Stimulated activated CD4-positive, alpha-beta T cell treated with anti-CD3 and anti-CD28 coated beads, Interleukin-4, amount 100 ng/mL, for 24 hours (primary cell): ENCODE measurements around the gene CMTR1.
A peak's percentile ranks its signal among the peaks of the same experiment; 100 is the strongest.

ENCODE experiments used
- DNase-seq: peaks from one replicate; pipeline ENCODE4 v3.0.0-alpha.2; 2020

Gene CMTR1

DNA sequence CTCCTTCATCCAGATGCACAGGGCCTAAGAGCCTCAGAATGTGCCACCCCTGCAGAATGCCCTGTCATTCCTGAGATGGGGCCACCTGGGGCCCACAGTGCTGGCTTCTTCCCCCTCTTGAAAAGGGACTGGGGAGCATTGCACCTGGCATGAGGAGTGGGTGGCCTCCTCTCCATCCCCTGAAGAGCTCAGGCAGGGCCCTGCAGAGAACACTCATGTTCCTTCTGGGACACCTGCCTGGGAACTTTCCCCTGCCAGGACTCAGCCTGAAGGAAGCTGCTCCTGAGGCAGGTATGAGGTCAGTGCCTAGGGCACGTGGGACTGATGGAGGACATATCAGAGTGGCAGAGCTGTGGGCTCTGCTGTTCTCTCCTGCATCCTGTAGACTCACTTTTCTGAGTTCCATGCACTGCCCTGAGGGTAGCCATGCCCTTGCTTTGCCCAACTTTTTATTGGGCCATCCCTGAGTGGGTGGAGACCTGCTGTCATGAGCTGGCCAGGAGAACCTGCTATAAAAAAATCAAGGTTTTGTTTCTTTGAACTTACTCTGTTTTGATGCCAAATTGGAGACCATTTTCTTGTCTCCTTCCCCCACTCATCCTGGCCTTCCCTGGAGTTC lies 47.2 kb downstream of the CMTR1 start:
- no peak for DNase-seq

DNA sequence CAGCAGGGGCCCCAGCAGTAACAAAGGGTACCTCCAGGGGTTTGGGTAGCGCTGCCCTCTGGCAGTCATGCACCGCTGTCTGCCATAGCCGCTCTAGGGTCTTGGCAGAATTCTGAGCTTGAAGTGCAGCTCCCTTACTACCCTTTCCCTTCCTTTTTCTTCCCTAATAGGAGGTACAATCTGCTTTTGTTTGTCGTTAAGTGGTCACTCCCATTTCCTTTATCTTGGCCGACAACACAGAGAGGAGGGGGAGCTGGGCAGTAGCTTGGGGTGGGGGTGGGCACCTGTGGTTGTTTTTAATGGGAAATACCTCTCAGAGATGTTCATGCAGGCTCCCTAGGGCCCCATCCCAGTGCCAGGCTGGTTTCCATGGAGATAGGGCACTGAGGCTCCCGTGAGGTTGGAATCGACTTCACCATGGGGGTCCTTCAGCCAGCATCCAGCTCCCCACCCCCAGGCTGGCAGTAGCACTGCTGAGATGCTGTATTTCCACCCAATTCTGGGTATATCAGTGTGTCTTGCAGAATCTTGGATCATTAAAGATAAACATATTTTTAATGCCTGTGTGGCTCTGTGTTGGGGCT lies 48.0 kb downstream of the CMTR1 start:
- no peak for DNase-seq

DNA sequence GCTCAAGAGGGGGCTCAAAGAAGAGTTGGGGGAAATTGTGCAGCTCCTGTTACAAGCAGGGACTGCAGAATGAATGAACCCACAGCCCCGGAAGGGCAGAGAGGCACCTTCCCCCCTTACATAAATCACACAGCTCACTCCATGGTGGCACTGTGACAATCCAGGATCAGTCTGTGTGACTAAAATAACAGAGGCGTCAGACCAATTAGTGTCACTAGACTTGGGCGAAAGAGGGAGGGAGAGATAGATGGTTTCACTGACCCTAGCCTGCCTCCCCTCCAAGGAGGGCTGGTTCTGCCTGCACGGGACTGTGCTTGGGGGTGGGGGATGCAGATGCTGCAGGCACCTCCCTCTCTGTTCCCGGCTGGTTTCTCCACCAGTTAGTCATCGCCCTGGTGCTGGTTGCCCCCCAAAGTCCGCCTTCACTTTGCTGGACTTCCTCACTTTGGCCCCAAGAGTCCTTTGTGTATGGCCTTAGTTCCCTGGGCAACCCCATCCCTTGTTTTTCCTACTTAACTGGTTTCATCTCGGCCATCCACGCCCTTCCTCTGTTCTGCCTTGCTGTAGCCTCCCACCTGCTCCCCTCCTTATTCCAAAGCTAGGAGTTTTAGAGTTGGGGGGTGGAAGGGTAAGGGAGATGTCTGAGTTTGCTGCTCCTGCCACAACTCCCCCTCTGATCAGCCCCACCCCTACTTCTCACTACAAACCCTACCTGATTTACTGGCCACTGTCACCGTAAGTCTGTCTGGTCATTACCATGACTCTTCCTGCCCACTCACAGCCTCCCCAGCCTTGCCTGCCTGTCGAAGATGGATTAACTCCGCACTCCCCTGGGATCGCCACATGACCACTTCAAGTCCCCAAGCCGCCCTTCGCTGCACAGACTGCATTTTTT lies 48.9 kb downstream of the CMTR1 start:
- no peak for DNase-seq

DNA sequence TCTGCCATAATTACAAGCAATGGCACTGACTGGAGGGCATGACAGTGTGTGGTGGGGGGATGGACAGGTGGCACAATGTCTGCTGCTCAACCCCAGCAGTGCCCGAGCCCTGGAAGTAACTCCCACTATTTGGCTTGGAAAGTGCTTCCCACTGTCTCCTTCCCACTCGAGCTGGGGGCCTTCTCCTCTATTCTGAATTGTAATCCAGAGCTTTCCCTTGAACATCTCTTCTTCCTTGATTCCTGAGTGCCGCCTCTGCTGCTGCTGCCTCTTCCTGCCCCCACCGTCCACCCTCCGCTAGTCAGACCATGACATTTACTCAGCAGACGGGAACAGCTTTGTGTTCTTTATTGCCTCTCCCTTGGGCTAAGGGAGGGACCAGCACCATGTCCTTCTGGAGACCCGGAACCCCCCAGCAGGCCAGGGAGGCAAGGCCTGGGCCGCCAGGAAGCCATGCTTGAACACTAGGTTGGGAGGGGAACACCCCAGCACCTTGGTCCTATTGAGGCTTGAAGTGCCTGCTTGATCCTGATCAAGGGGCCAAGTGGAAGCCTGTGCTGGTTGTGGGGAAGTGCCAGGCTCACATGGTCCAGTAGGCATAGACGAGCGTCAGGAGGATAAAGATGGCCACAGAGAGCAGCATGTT lies 49.7 kb downstream of the CMTR1 start:
- no peak for DNase-seq

DNA sequence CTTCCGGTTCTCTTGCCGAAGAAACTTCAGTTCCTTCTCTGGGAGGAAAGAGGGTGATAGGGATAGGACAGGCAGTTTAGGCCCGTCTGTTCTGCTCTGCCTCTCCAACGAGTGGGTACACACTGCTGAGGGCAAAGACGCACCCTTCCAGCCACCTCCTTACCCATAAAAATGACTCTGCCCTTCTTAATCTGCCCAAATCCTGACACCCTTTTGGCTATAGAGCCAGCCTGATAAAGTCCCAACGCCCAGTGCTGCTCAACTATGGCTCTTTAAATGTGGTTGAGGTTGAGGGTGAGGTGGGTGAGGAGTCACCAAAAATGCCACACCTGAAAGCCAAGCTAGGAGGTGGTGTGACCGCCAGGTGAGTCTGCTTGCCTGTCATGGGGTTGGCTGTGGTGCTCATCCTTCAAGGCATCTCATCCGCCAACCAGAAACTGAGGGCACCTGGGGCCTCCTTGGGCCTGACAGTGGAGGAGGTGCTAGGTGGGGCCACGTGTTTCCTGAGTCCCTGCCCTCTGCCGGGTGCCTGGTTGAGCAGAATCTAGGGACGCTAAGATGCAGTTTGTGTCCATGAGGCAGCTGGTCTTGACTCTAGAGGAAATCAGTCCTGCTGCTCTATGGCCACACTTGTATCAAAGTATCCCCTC lies 50.4 kb downstream of the CMTR1 start:
- no peak for DNase-seq

DNA sequence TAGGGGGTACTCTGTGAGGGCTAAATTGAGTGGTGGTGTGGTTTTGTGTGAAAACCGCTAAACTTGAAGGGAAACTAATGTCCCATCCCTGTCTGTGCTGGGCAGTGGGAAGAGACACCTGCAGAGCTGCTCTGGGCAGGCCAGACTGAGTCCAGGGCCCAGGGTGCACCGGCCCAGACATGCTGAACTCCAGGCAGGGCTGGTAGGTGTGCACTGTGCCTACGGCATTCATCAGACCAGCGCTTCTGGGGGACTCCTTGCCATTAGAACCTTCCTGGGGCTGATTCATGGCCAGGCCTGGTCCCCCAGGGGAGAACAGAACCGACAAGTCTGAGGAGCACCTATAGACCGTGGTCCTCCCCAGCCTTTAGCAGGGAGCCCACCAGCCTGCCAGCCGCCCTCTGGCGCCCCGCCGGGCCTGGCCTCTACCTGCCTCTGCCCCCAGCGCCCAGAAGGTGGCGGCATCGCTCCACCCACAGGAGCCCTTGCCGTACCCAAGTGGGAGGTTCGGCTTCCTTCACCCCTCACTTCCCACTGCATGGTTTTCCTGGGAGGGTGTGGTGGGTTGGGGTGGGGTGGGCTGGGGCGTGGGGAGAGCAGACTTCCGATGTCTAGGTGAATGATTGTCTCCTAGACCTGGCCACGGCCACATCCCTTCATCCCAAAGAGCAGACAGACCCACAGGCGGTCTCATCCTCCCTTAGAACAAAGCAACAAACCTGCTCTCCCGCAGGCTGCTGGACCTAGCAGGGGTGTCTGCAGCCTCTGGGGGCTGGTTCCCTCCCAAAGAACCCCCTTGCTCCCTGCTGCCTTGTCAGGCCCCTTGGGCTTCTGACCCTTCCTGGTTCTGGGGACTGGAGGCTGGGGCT lies 51.1 kb downstream of the CMTR1 start:
- DNase-seq, result peak; percentile 77

DNA sequence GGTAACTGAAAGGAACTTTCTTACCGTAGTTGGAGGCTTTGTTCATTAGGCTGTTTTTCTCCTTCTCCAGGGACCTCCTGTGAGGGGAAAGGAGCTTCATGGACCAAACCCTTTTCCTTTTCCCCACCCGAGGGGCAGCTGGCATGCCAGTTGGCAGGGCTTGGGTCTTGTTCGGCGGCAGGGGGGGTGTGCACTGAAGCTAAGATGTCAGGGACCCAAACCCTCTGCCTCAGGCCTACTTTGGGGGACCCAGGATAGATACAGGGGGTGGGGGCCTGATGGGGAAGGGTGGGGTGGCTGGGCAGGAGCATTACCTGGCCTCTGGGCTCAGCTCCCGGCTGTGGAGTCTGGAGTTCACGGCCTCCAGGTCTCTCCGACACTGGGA lies 51.8 kb downstream of the CMTR1 start:
- no peak for DNase-seq

DNA sequence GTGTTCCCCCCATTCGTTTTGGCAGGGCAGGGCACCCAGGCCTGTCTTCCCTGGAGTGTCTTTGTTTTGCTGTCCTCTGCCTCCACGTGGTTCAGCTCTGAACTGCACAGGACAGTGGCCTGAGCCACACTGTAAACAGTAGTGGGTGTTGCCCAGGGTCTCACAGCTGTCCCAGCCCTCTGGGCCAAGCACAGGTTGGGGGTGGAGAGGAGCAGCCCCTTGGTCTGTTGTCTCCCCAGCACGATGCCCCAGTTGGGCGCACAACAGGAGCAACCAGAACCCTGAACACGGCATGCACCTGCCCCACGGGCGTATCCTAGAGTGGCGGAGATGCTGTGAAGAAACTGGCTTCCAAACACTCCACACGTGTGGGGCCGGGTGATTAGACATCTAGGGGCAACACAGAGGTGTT lies 52.3 kb downstream of the CMTR1 start:
- no peak for DNase-seq

DNA sequence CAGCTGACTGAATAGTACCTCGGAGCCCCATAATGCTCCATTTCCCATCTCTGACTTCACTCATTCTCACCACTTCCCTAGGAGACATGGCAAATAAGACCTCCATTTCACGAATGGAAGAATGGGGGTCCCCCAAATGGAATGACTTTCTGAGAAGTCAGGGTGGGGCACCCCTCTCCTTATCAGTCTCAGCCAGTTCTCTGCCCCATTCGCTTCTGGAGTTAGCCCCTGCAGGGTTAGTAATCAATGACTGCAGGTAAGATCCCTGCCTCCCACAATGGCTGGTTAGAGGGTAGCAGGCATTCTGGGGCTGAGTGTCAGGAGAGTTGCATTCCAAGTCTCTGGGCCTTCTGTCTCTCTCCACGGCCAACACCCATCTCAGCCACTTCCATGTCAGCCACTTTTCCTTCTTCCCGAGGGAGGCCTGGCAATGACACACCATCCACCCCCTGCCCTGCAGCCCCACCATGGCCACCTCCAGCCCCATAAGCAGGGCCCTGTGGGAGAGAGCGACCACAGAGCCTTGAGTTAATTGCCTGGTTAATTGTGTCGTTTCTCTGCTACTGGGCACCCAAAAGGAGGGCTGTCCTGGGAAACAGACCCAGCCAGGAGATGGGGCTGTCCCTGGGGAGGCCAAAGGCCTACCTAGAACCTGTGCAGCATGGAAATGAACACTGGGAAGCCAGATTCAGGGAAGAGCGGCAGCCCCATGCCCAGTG lies 53.3 kb downstream of the CMTR1 start:
- DNase-seq, result no peak

DNA sequence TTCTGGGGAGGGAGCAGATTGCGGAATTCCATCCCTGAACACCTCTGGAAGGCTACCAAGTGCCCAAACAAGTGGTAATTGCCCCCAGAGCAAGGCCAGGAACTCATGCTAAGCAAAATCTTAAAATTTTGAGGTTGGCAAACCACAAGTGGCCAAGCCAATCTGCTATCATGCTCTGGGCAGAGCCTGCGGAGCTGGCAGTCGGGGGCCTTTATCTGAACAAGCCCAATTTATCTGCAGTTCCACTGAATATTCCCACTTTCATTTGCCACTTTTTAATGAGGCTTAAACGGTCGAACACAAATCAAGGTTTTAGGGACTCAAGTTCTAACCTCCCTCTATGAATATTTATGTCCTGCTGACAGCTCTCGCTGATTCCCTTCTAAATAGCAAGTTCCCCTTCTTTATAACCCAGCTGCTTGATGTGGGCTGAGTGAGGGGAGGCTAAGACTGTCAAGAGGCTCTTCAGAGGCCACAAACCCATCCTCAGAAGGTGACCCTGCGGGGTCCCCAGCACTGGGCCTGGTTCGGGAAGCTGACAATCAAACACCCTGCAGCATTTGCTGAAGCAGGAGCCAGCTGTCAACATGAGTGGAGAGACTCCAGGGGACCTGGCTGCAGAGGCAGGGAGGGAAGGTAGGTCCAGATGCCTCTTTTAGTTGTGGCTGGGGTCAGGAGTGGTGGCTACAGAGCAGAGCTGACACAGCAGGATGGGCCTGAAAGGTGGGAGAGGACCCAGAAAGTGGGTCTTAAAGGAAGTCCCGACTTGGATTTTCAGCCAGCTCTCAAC lies 54.8 kb downstream of the CMTR1 start:
- no peak for DNase-seq

DNA sequence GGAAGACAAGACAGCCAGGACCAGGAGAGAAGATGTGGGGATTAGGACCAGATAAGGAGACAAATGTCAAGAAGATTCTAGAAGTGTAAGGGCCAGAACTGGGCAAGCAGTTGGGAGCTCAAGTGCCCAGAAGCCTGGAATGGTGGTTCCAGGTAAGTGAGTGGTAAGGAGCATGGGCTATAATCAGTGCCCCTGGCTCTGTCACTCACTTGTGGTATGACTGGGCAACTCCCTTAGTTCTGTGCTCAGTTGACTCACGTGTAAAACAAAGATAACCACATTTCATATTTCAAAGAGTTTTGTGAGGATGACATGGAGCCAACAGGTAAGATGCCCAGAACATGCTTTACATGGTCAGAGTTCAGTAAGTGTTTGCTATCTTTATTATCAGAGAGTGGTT lies 55.5 kb downstream of the CMTR1 start:
- peak; percentile 51 for DNase-seq

DNA sequence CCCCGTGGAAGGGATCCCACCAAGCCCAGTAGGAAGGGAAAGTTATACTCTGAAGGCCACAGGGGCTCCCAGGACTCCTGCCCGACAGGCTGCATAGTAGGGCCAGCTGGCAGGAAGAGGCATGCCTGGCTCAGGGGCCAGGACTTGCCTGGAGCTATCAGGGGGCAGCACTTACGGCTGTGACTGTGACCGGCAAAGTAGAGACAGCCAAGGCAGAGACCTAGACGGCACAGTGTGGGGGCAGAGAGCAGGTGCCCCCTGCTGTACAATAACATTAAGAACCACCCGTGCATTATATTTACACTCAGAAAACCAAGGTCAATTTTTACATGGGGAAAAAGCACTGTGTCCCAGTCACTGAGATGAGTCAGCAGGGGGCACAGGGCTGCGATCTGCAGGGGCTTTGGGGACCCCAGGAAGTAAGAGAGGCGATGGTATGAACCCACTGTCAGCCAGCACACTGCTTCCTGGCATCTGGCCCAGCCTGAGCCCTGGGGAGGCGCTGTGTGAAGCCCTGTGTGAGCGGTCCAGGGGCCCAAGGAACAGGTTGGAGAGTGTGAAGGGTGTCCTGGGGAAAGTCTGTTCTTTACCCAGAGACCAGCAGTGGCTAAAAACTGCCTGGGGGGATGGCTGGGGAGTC lies 56.8 kb downstream of the CMTR1 start:
- DNase-seq, result no peak

DNA sequence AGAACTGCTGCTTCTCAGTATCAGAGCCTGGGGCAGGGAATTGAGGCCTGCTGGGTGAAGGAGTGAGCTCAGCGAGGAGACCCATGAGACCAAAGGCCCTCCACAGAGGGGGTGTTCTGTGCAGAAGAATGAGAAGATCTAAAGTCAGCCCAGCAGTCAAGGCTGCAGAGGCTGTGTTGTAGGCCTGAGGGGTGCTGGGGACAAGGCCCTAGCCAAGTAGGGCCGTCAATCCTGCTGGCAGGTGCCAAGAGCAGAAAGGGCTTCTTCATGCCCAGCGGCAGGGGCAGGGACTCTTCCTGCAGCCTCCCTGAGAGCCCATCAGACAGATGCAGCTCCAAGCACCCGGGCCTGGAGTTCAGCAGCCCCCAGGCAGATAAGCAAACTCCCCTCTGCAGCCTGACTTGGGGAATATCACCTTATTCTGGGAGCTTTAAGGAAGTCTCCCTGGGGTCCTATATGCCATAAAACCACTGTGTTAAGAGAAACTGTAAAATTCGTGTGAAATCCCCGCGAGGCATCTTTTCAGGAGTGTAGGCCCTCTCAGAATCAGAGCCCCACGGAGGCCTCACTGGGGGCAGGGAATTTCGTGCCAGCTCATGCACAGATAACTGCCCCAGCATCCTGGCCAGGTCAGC lies 57.6 kb downstream of the CMTR1 start:
- DNase-seq, result no peak

DNA sequence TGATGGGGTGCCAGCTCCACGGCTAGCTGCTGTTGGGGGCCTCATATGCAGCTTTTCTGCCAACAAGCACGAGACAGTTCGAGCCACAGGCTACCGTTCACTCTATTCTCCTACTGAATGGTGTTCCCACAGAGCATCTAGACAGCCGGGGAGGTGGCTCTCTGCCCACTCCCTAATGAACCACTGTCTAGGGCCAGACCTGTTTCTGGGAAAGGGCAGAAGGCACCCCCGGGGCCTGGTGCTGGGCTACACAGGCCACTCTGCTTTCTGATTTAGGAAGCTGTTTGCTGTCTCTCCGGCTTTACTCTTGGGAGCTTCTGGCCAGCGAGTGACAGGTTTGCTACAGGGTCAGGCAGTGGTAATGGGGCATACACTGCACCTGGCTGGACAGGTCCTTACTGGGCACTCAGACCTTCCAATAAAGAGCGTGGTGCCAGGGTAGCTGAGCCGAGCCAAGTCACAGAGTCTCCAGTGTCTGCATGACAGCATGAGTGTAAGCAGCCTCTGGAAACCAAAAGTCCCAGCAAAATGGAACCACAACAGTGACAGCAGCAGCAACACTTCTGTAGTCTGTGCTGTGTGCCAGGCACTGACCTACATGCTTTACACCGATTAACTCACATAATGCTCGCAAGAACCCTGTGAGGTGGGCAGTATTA lies 58.3 kb downstream of the CMTR1 start:
- DNase-seq, result no peak

DNA sequence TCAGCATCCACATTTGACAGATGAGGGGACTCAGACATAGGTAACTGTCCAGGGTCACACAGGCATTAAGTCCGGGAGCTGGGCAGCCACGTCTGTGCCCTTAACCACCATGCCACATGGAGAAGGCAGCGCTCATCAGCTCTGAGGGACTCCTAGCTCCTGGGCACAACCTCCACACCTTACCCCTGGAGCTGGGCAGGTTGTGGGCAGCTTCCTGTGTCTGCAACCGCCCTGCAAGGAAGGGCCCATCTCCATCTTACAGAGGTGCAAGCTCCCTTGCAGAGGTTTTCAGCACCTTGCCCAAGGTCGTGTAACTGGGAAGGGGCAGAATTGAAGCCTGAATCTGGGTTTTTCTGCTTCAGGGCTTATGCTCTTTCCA lies 58.8 kb downstream of the CMTR1 start:
- DNase-seq, result no peak

DNA sequence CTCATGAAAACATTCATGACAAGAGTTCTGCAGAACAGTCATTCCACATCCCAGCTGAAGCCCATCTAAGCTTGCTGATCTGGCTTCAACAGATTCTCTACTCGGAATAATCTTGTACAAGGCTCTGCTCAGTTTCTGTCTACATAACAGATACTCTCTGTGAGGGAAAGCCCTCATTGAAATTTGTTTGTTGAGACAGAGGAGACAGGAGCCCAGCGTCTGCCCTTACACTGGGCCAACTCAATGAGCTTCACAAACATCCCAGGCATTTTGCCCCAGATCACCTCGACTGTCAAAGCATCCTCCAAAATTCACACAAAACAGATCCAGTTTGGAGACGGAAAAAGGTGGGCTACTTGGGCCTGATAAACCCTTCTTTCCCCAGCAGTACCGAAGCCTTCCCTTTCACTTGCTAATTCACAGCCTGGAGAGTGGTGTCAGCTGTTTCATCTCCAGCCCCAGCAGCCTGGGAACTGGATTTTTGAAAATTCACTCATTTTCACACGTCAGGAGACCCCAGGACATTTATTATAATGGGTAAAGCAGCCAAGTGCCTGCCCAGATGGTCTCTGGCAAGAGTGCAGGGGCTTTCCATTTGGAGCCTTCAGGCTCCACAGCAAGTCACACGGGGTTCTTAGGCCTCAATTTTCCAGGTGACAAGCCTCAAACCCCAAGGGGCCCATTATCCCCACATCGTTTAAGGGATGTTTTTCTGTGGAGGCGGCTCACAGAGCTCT lies 59.4 kb downstream of the CMTR1 start:
- no peak for DNase-seq

DNA sequence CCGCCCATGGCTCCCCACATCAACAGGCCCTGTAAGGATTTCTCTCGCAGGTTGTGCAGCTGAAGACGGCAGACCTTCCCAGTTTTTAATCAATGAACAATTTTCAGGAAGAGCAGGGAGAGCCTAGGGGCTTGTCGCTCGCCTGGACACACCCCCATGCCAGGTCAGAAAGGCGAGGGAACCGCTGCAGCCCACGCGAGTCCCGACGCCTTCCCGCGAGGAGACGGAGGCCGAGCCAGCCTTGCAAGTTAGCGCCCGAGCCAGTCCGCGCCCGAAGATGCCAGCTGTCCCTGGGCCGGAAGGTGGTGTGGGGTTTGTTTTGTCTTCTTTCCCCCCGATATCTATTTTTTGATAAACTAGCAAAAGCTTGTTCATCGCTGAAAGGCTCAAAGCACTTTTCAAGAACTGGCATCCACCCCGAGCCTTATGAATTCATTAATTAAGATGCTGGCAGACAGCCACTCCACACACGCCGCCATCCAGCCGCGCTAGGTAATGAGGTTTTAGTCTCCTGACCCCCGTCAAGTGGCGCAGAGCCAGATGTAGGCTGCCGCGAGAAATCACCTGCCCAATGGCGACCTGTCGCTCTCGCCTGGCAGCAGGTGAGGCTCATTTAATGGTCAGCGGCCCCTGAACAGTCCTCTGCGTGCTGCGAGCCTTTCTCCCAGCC lies 60.1 kb downstream of the CMTR1 start:
- DNase-seq, result no peak

DNA sequence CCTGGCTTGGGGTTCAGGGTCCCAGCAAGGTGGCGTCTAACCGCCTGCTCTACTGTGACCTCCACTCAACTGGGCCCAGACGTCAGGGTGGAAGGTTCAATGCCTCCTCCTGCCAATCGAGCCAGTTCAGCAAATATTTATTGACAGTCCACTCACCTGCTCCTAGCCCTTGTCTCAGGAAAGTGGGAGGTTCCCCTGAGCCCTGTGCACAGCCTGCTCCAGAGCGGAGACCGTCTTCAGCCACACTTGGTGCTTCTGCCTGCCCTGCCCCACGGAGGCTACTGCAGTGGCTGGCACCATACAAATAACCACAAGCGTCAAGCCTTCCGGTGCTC lies 60.6 kb downstream of the CMTR1 start:
- no peak for DNase-seq
